Hypothalamus (tissue), 51 donors: Measurements from ENCODE around the gene POU3F1.

Experiments
- DNase-seq, 51 donors: peaks; one replicate each; lab custom pipeline; 2025; lab: John Stamatoyannopoulos, UW

POU3F1 gene

DNA sequence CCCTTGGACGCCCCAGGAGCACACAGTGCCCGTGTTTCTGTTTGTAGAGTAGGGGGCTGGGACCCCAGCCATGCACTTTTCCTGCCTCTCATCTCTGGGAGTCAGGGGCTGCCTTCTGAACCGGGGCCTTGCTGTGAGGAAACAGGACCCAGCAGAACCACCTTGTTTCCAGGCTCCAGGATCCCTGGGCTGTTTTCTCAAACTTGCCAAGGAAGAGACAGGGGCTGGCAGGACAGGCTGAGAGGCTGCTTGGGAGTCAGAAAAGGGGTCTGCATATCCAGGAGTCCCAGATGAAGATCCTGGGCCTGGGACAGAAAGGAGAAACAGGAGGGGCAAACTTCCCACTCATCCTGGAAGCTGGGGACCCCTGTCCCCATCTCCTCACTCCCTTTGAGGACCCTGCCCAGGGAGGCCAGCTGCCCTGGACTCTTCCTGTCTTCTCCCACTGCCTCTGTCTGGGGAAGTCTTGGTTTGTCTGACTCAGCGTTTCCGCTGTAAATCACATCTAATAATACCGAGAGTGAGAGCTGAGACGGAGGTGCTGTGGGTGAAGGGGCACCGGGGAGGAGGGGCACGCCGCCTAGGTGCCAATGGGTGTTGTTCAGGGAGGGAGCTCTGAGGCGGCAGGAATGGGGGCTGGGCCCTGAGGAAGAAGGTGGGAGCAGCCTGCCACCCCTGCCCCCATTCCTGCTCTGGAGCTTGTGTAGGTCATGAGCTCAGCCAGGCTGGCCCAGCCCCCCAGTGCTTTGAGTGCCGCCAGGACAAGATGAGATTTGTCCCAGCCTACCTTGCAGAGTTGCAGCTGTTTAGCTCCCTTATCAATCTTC, 16.7 kb downstream of the POU3F1 start:
- DNase-seq = peak in 3 of 51 donors; percentile 14 to 30 (median 24)

DNA sequence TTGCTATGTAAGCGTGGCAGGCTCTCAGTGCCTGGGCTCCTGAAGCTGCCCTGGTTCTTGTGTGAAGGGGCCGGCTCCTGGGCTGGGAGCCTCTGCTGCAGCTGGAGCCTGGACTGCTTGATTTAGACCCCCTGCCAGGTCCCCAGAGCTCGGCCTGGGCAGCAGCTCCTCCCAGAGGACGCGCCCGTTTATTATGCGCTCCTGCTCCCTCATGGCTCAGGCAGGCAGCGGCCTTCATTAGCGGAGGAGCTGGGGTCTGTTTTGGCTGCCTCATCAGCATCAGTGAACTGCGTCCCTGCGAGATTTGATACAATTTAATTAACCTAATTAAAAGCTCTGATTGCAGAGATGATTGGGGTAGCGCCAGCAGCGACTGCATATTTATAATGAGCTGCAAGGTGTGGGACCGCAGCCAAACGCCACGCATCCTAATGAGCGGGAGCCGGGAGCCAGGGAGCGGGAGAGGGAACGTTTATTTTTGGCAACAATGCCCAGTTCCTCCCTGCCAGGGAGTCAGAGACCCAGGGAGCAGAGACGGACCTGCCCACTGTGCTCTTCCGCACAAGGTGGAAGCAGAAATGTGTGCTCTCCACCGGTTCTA, 17.4 kb downstream of the POU3F1 start:
- DNase-seq = peak in 11 of 51 donors; percentile 30 to 68 (median 48)

DNA sequence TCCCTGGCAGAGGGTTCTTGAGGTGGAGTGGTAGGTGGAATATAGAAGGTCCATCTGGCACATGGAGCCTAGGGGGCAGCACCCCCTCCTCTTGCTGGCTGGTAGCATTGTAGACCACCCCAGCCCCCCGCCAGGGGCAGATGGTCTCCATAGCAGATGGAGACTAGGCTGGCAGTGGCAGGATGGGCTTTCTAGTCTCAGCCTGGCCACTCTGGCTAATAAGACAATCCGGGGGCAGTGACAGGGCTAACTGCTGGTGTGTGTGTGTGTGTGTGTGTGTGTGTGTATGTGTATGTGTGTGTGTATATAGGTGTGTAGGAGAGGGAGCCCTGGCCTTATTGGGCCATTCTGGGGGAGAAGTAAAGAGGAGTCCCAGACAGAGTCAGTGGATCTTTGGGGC, 17.9 kb downstream of the POU3F1 start:
- no peak for DNase-seq

- no peak for DNase-seq
These were observed 18.4 kb downstream of the POU3F1 start for GRCh38 chr1:38028105-38028591.

DNA sequence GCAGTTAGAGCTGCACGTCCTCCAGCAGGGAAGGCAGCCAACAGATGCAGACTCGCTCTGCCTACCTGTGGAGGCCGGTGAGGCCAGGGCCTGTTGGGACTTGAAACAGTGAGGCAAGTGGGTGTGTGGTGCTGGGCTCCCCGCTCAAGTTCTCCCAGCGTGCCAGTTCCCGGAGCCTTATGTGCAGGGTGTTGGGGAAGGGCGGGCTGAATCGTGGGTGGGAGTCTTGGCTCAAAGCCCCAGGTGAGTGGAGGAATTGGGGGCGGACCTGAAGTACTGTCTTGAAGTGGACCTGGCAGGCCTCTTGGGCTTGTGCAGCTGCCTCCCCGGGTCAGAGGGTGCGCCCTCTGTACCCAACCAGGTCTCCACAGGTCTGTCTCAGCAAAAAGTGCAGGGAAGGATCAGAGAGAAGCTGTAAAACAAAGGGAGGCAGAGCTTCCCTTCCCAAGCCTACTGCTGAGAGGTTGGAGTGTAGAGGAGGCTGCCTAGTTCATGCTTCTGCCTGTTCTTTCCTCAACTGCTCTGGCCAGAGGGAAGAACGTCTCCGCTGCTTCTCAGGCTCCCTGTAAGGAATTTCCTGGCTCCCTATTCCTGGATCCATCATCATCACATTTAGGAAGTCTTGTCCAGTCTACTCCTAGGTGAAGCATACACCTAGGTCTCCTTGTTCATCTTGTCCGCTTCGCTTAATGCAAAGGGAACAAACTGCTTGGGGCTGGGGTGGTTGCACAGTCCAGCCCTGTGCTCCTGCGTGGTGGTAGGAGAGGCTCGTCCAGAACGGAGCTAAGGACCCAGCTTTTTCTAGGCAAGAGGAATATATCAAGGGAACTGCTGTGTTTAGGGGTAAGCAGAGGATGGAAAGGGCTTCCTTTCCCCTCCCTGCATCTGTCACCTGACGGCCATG, 19.1 kb downstream of the POU3F1 start:
- no peak for DNase-seq

DNA sequence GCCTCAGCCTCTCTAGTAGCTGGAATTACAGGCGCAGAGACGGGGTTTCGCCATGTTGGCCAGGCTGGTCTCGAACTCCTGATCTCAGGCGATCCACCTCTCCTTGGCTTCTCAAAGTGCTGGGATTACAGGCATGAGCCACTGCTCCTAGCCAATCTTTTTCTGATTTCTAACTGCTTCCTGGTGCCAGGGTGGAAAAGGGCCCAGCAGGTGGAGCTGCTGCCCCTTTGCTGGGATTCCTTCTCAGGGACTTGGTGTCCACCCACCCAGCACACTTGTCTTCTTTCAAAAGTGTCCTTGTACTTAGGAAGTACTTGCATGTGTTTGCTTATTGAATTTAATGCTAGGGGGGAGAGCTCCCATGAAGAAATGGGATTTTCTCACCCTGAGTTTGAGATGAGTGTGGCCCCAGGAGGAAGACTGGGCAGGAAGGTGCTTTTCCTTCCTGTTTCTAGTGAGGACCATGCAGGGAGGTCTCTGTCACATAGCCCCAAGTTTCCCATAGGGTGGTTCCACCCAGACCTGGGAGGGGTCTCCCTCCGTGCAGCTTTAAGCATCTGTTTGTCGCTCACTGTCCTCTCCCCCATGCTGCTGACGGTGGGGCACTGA, 19.9 kb downstream of the POU3F1 start:
- peak in 24 of 51 donors; percentile 16 to 61 (median 46) for DNase-seq

- DNase-seq = no peak
These were observed 20.9 kb downstream of the POU3F1 start for GRCh38 chr1:38025664-38026063.

DNA sequence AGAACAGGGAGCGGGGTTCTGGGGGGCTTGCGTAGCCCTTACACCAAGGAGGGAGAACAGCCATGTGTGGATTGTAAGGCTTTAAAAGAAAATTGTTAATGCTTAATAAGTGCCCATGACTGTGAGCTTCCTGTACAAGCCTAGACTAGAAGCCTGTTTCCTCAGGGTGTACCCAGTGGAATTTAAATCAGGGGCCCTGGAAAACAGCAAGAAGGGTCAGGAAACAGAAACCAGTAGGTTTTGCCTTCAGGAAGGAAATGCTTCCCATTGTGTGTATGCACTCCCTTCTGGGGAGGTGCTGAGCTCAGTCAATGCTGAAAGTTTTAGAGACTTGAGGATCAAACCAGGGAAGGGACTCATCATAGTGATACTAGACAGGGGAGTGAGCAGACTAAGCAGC, 21.4 kb downstream of the POU3F1 start:
- DNase-seq = no peak

GRCh38 chr1:38022810-38023209, 23.8 kb downstream of the POU3F1 start:
- DNase-seq = no peak

GRCh38 chr1:38021969-38022368, 24.6 kb downstream of the POU3F1 start:
- DNase-seq = no peak

DNA sequence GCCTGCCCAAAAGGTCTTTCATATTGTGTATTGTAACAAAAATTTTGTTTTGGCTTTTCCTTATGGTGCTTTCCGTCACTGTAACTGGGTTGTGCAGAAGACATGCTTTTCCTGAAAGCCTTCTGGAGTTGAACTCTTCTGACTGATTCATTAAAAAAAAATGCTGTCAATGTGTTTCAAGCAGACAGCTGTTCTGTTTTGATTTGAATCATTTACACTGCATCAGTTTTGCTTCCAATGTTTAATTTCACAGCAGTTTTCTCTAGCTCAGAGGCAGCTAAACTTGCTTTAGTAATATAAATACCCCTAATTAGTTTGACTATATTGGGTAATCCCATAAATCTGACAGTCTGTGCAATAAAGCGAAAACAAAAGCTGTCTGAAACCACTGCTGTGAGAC, 26.2 kb downstream of the POU3F1 start:
- DNase-seq = no peak

GRCh38 chr1:38018864-38019343, 27.7 kb downstream of the POU3F1 start:
- DNase-seq = no peak

DNA sequence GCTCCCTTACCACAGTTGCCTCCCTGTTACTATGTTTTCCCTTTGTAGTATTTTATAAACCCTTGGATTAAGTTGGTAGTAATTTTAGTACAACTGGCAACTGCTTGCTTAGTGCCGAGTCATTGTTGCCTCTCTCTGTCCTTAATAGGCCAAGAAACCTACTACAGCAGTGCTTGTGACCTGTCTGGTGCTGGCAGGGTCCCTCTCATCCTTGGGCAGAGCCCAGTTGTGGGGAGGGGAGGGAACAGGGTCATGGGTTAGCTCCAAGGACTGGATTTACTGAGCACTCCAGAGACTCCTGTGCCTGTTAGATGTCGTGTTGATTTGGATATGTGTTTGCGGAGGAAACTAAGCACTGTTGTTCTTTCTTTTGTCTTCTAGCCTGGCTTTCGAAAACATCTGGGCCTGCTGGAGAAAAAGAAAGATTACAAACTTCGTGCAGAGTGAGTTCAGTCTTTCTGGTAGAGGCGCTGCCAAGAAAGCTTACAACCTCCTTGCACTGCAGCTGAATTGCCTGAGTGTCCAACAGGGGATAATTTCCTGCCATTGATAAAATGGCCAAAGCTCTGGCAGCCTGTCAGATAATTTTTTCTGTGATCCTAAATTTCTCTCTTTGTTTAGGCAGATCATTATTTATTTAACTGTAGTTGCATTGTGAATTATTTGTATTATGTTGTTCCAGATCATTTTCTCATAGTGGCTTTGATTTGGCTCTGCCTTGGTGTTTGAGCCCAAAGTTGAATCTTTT, 30.4 kb downstream of the POU3F1 start:
- DNase-seq = peak in 2 of 51 donors; percentile 15 to 29

GRCh38 chr1:38014724-38015424, 31.7 kb downstream of the POU3F1 start:
- no peak for DNase-seq

DNA sequence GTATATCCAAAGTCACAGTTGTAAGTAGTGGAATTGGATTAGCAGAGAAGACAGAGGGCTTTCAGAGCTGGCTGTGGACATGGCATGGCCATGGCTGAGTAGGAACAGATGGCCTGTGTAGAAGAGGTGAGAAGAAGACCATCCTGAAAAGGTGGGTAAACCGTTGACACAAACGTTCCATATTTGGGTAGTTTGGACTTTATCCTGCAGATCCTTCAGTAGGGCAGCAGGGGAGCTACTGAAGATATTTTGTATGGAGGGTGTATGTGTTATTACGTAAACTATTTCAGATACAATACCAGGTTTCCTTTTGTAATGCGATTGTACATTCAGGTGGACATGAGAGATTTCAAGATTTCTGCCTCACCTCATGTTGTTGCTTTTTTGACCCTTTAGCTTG, 32.4 kb downstream of the POU3F1 start:
- DNase-seq = no peak

DNA sequence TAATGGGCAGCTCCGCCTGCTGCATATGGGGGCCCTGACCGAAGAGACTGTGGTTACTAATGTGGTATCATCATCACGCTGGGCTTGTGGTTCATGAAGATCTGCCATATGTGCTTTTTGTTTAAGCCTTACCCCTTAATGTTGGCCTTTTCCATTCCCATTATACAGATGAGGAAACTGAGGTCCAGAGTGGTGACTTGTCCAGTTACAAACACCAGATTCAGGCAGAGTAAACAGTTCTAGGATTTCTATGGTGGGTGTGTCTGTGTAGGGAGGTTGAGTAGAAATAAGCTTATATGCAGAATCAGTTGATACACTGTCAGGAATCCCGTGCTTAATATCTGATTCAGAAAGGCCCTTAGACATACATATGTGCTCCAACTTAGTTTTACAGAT, 33.4 kb downstream of the POU3F1 start:
- DNase-seq = no peak

DNA sequence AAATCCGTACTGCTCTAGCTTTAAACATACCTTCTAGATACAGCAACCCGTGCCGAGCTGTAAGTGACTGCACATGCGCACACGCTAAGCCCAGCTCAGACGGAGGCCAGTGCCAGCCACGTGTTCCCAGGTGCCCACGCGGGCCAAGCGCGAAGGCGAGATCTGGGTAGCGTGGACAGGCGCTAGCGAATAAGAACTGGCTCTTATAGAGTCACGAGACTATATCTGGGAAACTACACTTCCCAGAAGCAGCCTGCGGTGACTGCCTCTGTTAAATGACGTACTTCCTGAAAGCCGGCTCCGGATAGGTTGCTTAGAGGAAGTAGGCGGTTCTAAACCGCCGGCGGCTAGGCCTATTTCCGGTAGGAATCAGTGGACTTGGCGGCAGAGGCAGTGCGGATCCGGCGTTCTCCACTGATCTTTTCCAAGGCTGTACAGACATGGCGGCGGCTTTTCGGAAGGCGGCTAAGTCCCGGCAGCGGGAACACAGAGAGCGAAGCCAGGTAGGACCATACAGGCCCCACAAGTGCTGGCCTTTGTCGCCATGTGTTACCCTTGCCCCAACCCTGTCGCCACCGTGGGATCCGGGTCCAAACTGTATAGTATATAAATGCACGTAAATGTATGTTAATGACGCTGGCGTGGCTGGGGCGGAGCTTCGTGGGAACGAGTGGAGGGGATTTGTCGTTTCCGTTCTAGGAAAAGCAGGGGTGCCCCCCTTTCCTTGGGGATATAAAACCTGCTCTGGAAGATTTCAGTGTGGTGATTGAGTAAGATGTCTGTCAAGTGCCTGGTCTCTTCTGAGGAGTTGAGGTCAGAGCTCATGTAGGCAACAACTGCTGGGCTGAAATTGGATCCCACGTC, 34.0 kb downstream of the POU3F1 start, which contains the start of gene UTP11:
Gene UTP11, plus strand, starts transcription at position 372 of the 864 bp plus-strand sequence. Its CDS starts 69 bp downstream, at position 441.
- peak; percentile 38 to 98 (median 92) for DNase-seq

DNA sequence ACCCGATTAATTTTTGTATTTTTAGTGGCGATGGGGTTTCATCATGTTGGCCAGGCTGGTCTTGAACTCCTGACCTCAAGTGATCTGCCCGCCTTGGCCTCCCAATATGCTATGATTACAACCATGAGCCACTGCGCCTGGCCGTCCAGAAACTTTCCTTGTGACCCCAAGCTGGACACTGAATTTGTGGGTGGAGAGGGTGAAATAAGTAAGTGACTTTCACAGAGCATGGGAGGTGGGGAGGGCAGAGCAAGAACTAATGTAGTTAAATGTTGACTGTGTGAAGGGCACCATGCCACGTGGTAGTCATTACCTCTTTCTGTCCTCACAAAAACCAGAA, 36.8 kb downstream of the POU3F1 start:
- no peak for DNase-seq
